ENCODE data around the gene NYNRIN. TPM values are rescaled to one million over a fixed set of nuclear protein-coding genes. Genes with fewer than 3 reads are reported as not detected.

NYNRIN gene
- total RNA-seq, 1 donor from 2014 or later, result 15.5 TPM

DNA sequence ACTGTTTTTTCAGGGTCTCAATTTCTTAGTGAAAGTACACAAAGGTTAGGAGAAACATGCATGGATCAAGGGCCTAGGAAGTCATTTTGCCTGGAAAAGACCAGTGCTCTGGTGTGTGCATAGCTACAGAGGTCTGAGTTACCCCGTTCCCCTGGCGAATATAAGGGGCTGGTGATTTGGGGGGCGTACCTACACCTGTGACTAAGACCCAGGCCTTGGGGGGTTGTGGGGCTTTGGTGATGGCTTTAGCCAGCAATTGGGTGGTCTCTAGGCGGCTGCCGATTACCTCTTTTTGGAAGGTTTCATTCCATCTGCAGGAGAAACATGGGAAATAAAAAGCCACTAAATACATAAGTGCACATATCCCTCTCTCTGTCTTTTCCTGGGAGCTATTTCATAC is 42.7 kb downstream of the NYNRIN start:
- no peaks in the 10 kb centered on the region for H3K9me3 Mint-ChIP-seq
- Histone ChIP-seq H3K4me3 (peak overlapping the region; percentile 75), H3K9ac (no peak overlapping the region), H4K20me1 (ENCODE audit: low read depth) (peaks cover 14% of the 10 kb centered on the region), H2AFZ (replicated peaks) (no peak overlapping the region), H3K36me3 (no peaks in the 10 kb centered on the region), H3K27me3 (no peaks in the 10 kb centered on the region), H3K4me1 (peaks cover 9% of the 10 kb centered on the region), H3K27ac (no peak overlapping the region), H3K4me2 (peak overlapping the region; percentile 88), H3K79me2 (ENCODE audit: low read depth) (peaks cover 21% of the 10 kb centered on the region), H3F3A (ENCODE audit: low read depth) (peaks cover 22% of the 10 kb centered on the region), H3K9me3 (ENCODE audit: low read depth) (no peaks in the 10 kb centered on the region)
- peaks cover 15% of the 10 kb centered on the region for H3K4me1 Mint-ChIP-seq
- TF ChIP-seq EZH2phosphoT487 (IDR thresholded peaks at IDR 0.05), result no peak
- TF ChIP-seq, protein P1, sequence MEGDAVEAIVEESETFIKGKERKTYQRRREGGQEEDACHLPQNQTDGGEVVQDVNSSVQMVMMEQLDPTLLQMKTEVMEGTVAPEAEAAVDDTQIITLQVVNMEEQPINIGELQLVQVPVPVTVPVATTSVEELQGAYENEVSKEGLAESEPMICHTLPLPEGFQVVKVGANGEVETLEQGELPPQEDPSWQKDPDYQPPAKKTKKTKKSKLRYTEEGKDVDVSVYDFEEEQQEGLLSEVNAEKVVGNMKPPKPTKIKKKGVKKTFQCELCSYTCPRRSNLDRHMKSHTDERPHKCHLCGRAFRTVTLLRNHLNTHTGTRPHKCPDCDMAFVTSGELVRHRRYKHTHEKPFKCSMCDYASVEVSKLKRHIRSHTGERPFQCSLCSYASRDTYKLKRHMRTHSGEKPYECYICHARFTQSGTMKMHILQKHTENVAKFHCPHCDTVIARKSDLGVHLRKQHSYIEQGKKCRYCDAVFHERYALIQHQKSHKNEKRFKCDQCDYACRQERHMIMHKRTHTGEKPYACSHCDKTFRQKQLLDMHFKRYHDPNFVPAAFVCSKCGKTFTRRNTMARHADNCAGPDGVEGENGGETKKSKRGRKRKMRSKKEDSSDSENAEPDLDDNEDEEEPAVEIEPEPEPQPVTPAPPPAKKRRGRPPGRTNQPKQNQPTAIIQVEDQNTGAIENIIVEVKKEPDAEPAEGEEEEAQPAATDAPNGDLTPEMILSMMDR (IDR thresholded peaks at IDR 0.05), result no peak
- TF ChIP-seq EZH2 (IDR thresholded peaks at IDR 0.05), result no peak
- DNase-seq (ENCODE audit: low spot score), result no peak
- peaks cover 16% of the 10 kb centered on the region for H3K36me3 Mint-ChIP-seq
- peak overlapping the region; percentile 83 for H3K27ac Mint-ChIP-seq
- peaks cover 11% of the 10 kb centered on the region for H3K27me3 Mint-ChIP-seq (ENCODE audit: insufficient read depth, low read depth)
- H3K4me3 Mint-ChIP-seq, result peak overlapping the region; percentile 91

DNA sequence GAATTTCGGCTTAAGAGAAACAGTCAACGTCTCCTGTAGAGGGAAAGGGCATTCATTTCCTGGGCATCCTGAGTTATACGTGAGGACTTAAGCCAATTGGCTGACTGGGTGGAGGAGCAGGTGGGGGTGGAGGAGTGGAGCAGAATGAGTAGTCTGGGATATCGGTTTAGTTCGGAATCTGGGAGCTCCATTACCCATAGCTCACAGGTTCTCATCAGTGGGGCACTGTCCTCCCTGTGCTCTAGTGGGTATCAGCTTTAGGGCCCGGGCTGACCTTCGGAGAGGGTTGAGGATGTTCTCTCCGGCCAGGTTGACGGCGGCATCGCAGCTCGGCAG is 43.1 kb downstream of the NYNRIN start:
- no peaks in the 10 kb centered on the region for H3K9me3 Mint-ChIP-seq
- peak overlapping the region; percentile 83 for H3K27ac Mint-ChIP-seq
- Histone ChIP-seq H4K20me1 (ENCODE audit: low read depth) (peaks cover 11% of the 10 kb centered on the region), H3K4me3 (peak overlapping the region; percentile 75), H3K9ac (no peak overlapping the region), H3K36me3 (no peaks in the 10 kb centered on the region), H3K27ac (no peak overlapping the region), H3K9me3 (ENCODE audit: low read depth) (no peaks in the 10 kb centered on the region), H3K27me3 (no peaks in the 10 kb centered on the region), H3K4me1 (peaks cover 9% of the 10 kb centered on the region), H2AFZ (replicated peaks) (no peak overlapping the region), H3F3A (ENCODE audit: low read depth) (peaks cover 21% of the 10 kb centered on the region), H3K4me2 (peak overlapping the region; percentile 88), H3K79me2 (ENCODE audit: low read depth) (peaks cover 21% of the 10 kb centered on the region)
- H3K27me3 Mint-ChIP-seq (ENCODE audit: insufficient read depth, low read depth), result peaks cover 11% of the 10 kb centered on the region
- peak overlapping the region; percentile 91 for H3K4me3 Mint-ChIP-seq
- DNase-seq (ENCODE audit: low spot score), result no peak
- no peak for TF ChIP-seq EZH2 (IDR thresholded peaks at IDR 0.05)
- TF ChIP-seq, protein P1 (IDR thresholded peaks at IDR 0.05), result no peak
- H3K36me3 Mint-ChIP-seq, result peaks cover 14% of the 10 kb centered on the region
- peaks cover 11% of the 10 kb centered on the region for H3K4me1 Mint-ChIP-seq

DNA sequence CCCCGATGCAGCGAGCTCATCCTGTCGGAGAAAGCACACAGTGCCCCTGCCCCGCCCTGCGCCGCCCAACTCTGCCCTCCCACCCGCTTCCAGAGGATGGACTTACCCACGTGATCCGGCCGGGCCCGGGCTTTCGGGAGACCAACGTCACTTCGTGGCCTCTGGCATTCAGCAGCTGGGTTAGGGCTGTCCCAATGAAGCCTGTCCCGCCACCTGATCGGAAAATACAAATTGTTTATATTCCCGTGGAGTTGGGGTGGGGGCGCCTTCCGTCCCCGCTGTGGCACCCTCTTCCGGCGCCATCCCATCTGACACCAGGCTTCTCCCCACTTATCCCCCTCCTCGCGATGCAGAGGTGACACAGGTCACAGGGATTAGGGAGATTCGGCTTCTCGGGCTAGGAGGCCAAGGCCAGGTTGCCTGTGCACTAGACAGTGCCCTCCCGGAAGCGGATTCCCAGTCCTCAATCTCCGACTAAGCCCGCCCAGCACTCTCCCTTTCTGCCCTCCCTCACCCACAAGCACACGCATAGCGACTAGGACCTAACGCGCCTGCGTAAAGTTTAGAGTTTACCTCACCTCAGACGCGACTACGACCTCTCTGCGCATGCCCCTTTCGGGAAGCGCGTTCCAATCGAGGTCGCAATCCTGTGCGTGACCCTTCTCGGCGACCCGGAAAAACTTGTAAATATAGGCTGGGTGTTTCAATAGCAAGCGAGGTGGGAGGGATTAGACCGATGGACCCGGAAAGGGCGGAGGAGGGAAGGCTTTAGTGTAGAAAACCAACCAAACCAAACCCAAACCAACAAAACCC is 43.6 kb downstream of the NYNRIN start, which contains the start of gene SDR39U1:
Gene SDR39U1, minus strand, starts transcription at position 537 of the 813 bp plus-strand sequence. Its CDS starts 7 bp downstream, at position 530.
- no peaks in the 10 kb centered on the region for H3K27me3 ChIP-seq
- peak within 1 kb of the TSS; percentile 88 for H3K4me2 ChIP-seq
- peak within 1 kb of the TSS; percentile 58 for H3K9ac ChIP-seq
- TF ChIP-seq, protein P1 (IDR thresholded peaks at IDR 0.05), result peak; percentile 22
- no peak for TF ChIP-seq EZH2 (IDR thresholded peaks at IDR 0.05)
- DNase-seq (ENCODE audit: low spot score), result peak; percentile 99
- H3K79me2 ChIP-seq (ENCODE audit: low read depth), result peaks cover 21% of the 10 kb centered on the region
- peak within 1 kb of the TSS; percentile 83 for H2AFZ ChIP-seq (replicated peaks)
- peaks cover 13% of the 10 kb centered on the region for H3K36me3 Mint-ChIP-seq
- H3K4me3 ChIP-seq, result peak within 1 kb of the TSS; percentile 75
- peak within 1 kb of the TSS; percentile 91 for H3K4me3 Mint-ChIP-seq
- peak within 1 kb of the TSS; percentile 95 for H3K27ac ChIP-seq
- no peaks in the 10 kb centered on the region for H3K36me3 ChIP-seq
- peaks cover 10% of the 10 kb centered on the region for H3K27me3 Mint-ChIP-seq (ENCODE audit: insufficient read depth, low read depth)
- H3K9me3 ChIP-seq (ENCODE audit: low read depth), result no peaks in the 10 kb centered on the region
- H3K27ac Mint-ChIP-seq, result peak within 1 kb of the TSS; percentile 98
- peaks cover 10% of the 10 kb centered on the region for H3K4me1 Mint-ChIP-seq
- H3K4me1 ChIP-seq, result peaks cover 9% of the 10 kb centered on the region
- H4K20me1 ChIP-seq (ENCODE audit: low read depth), result peaks cover 6% of the 10 kb centered on the region
- H3F3A ChIP-seq (ENCODE audit: low read depth), result peaks cover 16% of the 10 kb centered on the region
- no peaks in the 10 kb centered on the region for H3K9me3 Mint-ChIP-seq
